NT2/D1 (cell line): ENCODE results near the gene STOX2.

ENCODE experiments used
- SUZ12 ChIP-seq: IDR thresholded peaks from 2 replicates; pipeline ENCODE4 v1.6.1; 2011; ENCODE audit not compliant: insufficient read length, insufficient read depth; ENCODE audit errors: extremely low read depth
- YY1 ChIP-seq: IDR thresholded peaks from 2 replicates; pipeline ENCODE4 v1.6.1; 2011; ENCODE audit not compliant: insufficient read length, insufficient read depth
- ZNF274 ChIP-seq: IDR thresholded peaks from 2 replicates; pipeline ENCODE4 v1.6.1; 2011; ENCODE audit warnings: mild to moderate bottlenecking, low read depth, low read length

GRCh38 chr4:184000457-184001396, 95.6 kb downstream of the STOX2 start:
- TF ChIP-seq YY1: no peak
- no peak for TF ChIP-seq ZNF274
- no peak for TF ChIP-seq SUZ12
